DOHH2 (cell line): Measurements from ENCODE around the gene ABI1.

ENCODE experiments used
- CTCF ChIP-seq: fragments of 200-600 bp; sonication (generic); IDR thresholded peaks from one replicate; pipeline ENCODE4 v1.5.1; 2014; ENCODE audit warnings: antibody characterized with exemption, mild to moderate bottlenecking, low read depth, low read length; ENCODE audit not compliant: poor library complexity, severe bottlenecking
- EZH2phosphoT487 ChIP-seq: fragments of 200-600 bp; sonication (generic); IDR thresholded peaks from 2 replicates; pipeline ENCODE4 v1.6.1; 2017; ENCODE audit warnings: borderline replicate concordance, mild to moderate bottlenecking, antibody characterized with exemption, low read length, moderate library complexity, mixed read lengths

GRCh38 chr10:26881600-26882331 is 21.0 kb upstream of the ABI1 start:
- peak; percentile 64 for TF ChIP-seq CTCF
- no peak for TF ChIP-seq EZH2phosphoT487
